ENCODE results near the gene ATP1A1. TPM values are rescaled to one million over a fixed set of nuclear protein-coding genes. Genes with fewer than 3 reads are reported as not detected.

The ATP1A1 gene
- 143 to 176 TPM (median 161 TPM) in 5 replicates for total RNA-seq (2022; extraction: Qiagen RNA extraction; ENCODE audit: low read depth)

GRCh38 chr1:116372651-116373430, at the start of gene ATP1A1:
ATP1A1 (plus strand) TSS chr1:116373244; CDS start chr1:116373512, 268 bp downstream.

Other genes starting within 250 kb of the ATP1A1 start
- gene CD58, start 197.8 kb downstream of the ATP1A1 start, total RNA-seq (2022; extraction: Qiagen RNA extraction; ENCODE audit: low read depth), result 22.5 to 28.6 TPM (median 23.2 TPM) in 5 replicates

All from A549 treated with DMSO at 1 μM for 4 hours (cell line).